ENCODE results near the gene NDST3.

DNA sequence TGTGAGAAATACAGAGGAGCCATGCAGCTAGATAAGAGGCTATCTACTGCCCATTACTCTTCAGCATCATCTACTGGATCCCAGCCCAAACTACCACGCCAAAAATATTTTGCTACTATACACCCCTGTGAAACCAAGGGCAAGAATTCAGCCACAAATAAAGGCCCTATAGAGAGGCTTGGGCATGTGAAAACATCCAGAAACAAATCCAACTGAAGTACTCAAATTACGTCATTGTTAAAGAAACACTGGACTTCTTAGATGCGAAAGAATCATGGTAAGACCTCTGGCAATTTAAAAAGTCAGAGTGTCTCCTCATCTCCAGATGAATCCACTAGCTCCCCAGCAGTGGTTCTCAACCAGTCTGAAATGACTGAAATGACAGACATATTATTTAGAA, 12.8 kb downstream of the NDST3 start:
- TF ChIP-seq, protein P1, sequence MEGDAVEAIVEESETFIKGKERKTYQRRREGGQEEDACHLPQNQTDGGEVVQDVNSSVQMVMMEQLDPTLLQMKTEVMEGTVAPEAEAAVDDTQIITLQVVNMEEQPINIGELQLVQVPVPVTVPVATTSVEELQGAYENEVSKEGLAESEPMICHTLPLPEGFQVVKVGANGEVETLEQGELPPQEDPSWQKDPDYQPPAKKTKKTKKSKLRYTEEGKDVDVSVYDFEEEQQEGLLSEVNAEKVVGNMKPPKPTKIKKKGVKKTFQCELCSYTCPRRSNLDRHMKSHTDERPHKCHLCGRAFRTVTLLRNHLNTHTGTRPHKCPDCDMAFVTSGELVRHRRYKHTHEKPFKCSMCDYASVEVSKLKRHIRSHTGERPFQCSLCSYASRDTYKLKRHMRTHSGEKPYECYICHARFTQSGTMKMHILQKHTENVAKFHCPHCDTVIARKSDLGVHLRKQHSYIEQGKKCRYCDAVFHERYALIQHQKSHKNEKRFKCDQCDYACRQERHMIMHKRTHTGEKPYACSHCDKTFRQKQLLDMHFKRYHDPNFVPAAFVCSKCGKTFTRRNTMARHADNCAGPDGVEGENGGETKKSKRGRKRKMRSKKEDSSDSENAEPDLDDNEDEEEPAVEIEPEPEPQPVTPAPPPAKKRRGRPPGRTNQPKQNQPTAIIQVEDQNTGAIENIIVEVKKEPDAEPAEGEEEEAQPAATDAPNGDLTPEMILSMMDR (IDR thresholded peaks at IDR 0.05): no peak
- no peak for TF ChIP-seq POLR2A (IDR thresholded peaks at IDR 0.05)

Measured in breast epithelium (tissue), 3 donors.